ENCODE measurements around the gene HINFP. TPM values are rescaled to one million over a fixed set of nuclear protein-coding genes. Genes with fewer than 3 reads are reported as not detected.

The HINFP gene
- total and polyA plus RNA-seq, 9 of the 15 experiments (the other 6 are each of a cell fraction or from before 2014, with no cell fraction given), result 13.8 to 34.1 (median 22.5) TPM

- TF ChIP-seq, protein P1, sequence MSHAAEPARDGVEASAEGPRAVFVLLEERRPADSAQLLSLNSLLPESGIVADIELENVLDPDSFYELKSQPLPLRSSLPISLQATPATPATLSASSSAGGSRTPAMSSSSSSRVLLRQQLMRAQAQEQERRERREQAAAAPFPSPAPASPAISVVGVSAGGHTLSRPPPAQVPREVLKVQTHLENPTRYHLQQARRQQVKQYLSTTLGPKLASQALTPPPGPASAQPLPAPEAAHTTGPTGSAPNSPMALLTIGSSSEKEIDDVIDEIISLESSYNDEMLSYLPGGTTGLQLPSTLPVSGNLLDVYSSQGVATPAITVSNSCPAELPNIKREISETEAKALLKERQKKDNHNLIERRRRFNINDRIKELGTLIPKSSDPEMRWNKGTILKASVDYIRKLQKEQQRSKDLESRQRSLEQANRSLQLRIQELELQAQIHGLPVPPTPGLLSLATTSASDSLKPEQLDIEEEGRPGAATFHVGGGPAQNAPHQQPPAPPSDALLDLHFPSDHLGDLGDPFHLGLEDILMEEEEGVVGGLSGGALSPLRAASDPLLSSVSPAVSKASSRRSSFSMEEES (CRISPR knock-in tag; IDR thresholded peaks at IDR 0.05), result no peak
- TF ChIP-seq ZC3H11A (IDR thresholded peaks at IDR 0.05; ENCODE audit: low read depth, low read length) (no peak), NR2C1 (IDR thresholded peaks at IDR 0.05) (no peak), NR2C1 (tag; IDR thresholded peaks at IDR 0.05) (0 out of 2 replicates have a peak, but pooled peaks have one; percentile 15), NCOA6 (IDR thresholded peaks at IDR 0.05) (no peak), CTCF (IDR thresholded peaks at IDR 0.05 in 2 of 3, conservative IDR thresholded peaks at IDR 0.05 in 1 of 3; ENCODE audit: insufficient read depth in 2 of 3, low read depth in 1 of 3, low read length in 3 of 3) (no peak), ZNF217 (CRISPR knock-in tag; IDR thresholded peaks at IDR 0.05) (no peak), ZBTB9 (CRISPR knock-in tag; IDR thresholded peaks at IDR 0.05) (no peak), TAL1 (IDR thresholded peaks at IDR 0.05) (peak; percentile 96), ZNF277 (CRISPR knock-in tag; IDR thresholded peaks at IDR 0.05; ENCODE audit: borderline replicate concordance) (no peak), NR1H2 (CRISPR knock-in tag; IDR thresholded peaks at IDR 0.05) (no peak), PKNOX1 (IDR thresholded peaks at IDR 0.05) (no peak), KLF6 (CRISPR knock-in tag; IDR thresholded peaks at IDR 0.05; ENCODE audit: borderline replicate concordance) (no peak), ZNF444 (CRISPR knock-in tag; IDR thresholded peaks at IDR 0.05) (no peak), ESRRB (CRISPR knock-in tag; IDR thresholded peaks at IDR 0.05; ENCODE audit: borderline replicate concordance) (no peak)
- TF ChIP-seq, protein P2, sequence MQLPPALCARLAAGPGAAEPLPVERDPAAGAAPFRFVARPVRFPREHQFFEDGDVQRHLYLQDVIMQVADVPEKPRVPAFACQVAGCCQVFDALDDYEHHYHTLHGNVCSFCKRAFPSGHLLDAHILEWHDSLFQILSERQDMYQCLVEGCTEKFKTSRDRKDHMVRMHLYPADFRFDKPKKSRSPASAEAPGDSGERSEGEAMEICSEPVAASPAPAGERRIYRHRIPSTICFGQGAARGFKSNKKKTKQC (CRISPR knock-in tag; IDR thresholded peaks at IDR 0.05), result no peak; the same call in 1 of the 2 replicates
- TF ChIP-seq, protein P3, sequence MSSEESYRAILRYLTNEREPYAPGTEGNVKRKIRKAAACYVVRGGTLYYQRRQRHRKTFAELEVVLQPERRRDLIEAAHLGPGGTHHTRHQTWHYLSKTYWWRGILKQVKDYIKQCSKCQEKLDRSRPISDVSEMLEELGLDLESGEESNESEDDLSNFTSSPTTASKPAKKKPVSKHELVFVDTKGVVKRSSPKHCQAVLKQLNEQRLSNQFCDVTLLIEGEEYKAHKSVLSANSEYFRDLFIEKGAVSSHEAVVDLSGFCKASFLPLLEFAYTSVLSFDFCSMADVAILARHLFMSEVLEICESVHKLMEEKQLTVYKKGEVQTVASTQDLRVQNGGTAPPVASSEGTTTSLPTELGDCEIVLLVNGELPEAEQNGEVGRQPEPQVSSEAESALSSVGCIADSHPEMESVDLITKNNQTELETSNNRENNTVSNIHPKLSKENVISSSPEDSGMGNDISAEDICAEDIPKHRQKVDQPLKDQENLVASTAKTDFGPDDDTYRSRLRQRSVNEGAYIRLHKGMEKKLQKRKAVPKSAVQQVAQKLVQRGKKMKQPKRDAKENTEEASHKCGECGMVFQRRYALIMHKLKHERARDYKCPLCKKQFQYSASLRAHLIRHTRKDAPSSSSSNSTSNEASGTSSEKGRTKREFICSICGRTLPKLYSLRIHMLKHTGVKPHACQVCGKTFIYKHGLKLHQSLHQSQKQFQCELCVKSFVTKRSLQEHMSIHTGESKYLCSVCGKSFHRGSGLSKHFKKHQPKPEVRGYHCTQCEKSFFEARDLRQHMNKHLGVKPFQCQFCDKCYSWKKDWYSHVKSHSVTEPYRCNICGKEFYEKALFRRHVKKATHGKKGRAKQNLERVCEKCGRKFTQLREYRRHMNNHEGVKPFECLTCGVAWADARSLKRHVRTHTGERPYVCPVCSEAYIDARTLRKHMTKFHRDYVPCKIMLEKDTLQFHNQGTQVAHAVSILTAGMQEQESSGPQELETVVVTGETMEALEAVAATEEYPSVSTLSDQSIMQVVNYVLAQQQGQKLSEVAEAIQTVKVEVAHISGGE (CRISPR knock-in tag; IDR thresholded peaks at IDR 0.05), result peak in 1 of 3 experiments; percentile 75; a peak in 2 of 6 replicates
Measured at GRCh38 chr11:119085437-119085847, 35.9 kb upstream of the HINFP start (continued).
